Erythroblast (primary cell): ENCODE data around the gene LGALS7B.
"Not testable (repeated sequence)": the region's sequence is repeated elsewhere in the genome, so short reads cannot be mapped to it uniquely, and the experiment has no call there.

Source experiments
- DNase-seq, 2 experiments: peaks; one replicate each; lab custom pipeline; 2025; lab: John Stamatoyannopoulos, UW
- GATA1 ChIP-seq: IDR thresholded peaks from 2 replicates; pipeline ENCODE4 v1.6.1; 2011; ENCODE audit warnings: low read depth, mild to moderate bottlenecking, control low read depth, low read length, moderate library complexity
- POLR2A ChIP-seq: IDR thresholded peaks from 2 replicates; pipeline ENCODE4 v1.6.1; 2011; ENCODE audit warnings: mild to moderate bottlenecking, low read length

LGALS7B gene

DNA sequence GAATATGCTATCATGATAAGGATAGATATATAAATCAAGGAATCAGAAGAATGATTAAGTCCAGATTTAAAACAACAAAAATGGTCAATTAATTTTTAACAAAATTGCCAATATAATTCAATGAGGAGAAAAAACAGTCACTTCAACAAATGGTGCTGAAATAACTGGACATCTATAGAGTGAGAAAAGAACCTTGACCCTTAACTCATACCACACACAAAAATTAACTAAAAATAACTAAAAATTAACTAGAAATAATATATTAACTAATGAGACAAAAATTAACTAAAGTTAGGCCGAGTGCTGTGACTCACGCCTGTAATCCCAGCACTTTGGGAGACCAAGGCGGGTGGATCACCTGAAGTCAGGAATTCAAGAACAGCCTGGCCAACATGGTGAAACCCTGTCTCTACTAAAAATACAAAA lies 25.2 kb upstream of the LGALS7B start:
- TF ChIP-seq GATA1, result no peak
- TF ChIP-seq POLR2A, result no peak
- no peak for DNase-seq

DNA sequence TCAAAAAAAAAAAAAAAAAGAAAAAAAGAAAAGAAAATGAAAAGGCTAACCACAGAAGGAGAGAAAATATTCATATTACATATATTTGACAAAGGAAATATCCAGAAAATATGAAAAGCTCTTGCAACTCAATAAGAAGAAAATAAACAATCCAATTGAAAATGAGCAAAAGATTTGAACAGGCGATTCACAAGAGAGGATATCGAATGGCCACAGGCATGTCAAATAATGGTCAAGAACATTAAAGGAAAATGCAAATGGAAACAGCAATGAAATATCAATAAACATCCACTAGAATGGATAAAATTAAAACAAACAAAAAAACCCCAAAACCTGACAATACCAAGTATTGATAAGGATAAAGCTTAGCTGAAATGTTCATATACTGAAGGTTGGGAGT lies 23.8 kb upstream of the LGALS7B start:
- TF ChIP-seq GATA1, result no peak
- DNase-seq, result no peak

DNA sequence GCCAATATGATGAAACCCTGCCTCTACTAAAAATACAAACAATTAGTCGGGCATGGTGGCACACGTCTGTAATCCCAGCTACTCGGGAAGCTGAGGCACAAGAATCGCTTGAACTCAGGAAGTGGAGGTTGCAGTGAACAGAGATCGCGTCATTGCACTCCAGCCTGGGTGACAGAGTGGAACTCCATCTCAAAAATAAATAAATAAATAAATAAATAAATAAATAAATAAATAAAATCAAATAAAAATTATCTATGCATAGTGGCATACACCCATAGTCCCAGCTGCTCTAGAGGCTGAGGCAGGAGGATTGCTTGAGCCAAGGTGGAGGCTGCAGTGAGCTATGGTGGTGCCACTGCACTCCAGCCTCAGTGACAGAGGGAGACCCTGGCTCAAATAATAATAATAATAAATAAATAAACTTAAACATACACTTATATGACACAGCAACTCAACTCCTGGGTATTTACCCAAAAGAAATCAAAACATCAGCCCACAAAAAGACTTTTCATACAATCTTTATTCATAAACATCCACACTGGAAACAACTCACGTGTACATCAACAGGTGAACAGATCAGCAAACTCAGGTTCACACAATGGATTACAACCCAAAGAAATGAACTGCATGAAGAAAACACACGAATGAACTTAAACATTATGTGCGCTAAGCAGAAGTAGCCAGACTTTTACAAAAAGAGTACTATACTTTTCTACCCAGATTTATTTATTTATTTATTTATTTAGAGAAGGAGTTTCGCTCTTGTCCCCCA lies 22.5 kb upstream of the LGALS7B start:
- TF ChIP-seq POLR2A (no peak), GATA1 (no peak)
- no peak for DNase-seq

DNA sequence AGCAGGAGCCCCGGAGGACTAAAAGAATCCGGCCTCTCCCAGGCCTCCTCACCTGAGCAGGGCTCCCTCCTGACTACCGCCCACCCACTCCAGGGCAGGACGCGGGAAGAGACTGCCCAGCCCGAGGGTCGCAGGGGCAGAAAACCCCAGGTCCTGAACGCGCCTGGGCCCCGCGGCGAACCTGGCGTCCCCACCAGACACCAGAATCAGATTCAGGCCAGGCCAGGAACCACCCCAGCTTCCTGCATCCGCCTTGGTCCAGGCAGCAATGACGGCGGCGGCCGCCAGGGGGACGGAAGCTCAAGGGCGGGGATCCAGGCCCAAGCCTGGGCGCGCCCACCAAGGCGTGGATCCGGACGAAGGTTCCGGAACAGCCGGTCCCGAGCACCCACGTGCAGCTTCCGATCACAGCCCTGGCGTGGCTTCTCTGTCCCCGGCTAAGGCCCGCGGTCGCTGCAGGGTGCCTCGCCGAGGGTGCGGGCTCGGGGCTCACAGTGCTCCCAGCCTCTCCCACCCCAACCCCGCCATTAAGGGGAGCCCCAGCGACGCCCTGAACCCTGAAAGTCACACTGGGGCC lies 19.3 kb upstream of the LGALS7B start:
- DNase-seq, result peak; percentile 89 to 93
- TF ChIP-seq POLR2A (peak; percentile 47), GATA1 (no peak)

DNA sequence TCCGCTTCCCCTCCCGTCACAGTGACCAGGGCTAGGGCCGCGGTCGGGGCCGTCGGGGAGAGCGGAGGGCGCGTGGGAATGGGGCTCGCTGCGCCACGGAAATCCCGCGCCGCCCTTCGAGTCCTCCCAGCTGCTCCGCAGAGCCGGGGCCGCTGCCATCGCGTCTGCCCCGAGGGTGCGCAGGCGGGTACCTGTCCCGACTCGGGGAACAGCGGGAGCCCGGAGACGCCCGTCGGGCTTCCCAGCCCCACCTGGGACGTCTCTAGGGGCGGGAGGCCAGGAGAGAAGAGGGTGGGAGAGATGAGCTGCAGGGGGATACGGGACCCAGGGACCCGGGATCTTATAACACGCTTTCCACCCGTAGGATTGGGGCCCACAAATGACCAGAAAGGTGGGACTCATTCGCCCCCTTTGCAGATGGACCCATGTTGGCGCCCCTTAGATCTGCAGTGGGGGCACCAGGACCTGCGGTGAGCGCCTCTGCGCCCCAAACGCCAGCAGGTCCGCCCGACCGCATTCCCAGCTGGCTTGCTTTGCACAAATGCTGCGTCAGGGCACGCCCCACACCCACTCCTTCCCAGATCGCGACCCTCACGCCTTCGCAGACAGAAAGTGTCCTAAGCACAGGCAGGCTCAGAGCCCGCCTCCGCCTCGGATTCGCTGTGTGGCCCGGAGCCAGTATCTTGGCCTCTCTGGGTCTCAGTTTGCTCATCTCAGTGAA lies 18.6 kb upstream of the LGALS7B start:
- not testable (repeated sequence) for DNase-seq

DNA sequence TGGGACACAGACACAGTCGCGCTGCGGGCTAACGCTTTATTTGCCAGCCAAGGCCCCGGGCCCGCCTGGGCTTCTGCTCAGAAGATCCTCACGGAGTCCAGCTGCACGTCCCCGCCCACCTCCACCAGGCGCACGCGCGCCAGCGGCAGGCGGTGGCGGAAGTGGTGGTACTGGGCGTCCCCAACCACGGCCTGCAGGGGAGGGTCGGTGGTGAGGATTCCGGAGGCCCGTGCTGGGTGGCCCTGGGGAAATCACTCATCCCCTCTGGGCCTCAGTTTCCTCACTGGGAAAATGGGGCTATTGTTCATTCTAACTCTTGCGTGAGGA lies 18.1 kb upstream of the LGALS7B start:
- not testable (repeated sequence) for DNase-seq

DNA sequence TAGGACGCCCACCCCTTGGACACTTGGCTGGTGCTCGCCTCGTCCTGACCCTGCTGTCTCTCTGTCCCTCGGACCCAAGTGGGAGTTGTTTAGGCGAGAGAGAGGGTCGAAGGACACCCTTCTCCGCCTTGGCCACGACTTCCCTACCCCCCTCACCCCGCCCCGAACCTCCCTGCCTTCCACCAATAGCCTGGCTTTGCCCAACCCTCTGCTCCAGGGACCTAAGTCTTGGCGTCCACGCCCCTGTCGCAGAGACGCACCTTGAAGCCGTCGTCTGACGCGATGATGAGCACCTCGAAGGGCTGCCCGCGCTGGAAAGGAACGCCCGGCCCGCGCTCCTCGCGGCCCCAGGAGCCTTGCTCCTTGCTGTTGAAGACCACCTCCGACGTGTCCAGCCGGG lies 17.4 kb upstream of the LGALS7B start:
- DNase-seq, result not testable (repeated sequence)

DNA sequence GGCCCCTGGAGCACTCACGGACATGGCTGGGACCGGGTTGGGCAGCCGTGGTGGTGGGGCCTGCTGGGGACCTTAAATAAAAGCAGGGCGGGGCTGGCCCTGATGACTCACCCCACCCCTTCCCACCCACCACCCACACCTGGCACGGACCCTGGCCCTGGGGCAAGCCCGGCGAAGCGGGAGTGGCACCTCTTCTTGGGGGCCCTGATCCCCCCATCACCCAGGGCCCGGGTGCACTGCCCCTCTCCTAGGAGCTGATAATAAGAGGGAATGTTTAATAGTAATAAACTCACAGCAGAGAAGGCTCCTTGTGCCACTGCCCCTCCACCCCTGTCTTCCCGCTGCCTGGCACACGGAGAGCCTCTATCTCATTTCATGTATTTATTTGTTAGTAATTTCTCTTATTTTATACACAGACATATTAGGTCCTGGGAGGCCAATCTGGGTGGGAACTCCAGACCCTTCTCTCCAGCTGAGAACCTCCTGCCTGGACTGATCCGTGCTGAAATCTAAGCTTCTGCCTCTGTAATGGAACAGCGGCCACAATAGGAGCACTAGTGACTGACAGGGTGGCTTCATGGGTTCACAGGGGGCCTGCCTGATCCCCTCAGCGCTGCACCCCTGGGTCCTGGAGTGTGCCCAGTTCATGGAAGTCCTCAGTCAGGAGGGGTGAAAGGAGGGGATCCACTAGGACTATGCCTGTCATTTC lies 15.4 kb upstream of the LGALS7B start, which contains the start of gene LGALS7:
Gene LGALS7 (minus strand): TSS at position 49 of the 709 bp plus-strand sequence. CDS start 25 bp downstream, at position 24.
- no peak for DNase-seq
- TF ChIP-seq GATA1, result no peak
- no peak for TF ChIP-seq POLR2A

DNA sequence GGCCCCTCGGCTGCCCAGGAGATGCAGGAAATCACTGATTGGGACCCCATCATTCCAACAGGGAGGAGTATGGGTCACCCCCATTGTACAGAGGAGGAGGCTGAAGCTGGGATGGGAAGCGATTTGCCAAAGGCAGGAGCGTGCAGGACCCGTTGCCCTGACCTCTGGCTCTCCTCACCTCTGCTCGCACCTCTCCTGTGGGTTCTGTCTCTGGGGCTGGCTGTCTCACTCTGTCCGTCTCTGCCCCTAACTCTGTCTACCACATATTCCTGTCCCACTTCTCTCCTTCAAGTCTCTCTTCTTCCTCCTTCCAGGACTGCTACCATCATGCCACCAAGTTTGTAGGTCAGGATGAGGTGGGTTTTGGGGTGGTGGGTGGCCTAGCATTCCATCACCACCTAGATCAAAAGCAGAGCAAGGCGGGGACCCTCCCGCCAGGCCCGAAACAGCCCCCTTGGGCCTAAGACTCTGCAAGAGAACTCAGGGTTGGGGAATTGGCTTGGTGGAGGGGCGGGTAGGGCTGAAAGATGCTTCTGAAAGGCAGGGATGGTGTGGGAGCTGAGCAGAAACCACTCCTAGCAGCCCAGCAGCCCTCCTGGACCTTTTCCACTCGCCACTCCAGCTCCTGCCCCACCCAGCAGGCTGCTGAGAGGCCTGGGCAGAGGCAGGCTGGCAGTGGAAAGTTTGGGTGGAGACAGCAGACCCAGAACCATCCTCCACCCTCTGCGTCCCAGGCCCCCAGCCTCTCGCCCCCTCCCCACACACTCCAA lies 14.6 kb upstream of the LGALS7B start:
- TF ChIP-seq POLR2A, result no peak
- no peak for TF ChIP-seq GATA1

DNA sequence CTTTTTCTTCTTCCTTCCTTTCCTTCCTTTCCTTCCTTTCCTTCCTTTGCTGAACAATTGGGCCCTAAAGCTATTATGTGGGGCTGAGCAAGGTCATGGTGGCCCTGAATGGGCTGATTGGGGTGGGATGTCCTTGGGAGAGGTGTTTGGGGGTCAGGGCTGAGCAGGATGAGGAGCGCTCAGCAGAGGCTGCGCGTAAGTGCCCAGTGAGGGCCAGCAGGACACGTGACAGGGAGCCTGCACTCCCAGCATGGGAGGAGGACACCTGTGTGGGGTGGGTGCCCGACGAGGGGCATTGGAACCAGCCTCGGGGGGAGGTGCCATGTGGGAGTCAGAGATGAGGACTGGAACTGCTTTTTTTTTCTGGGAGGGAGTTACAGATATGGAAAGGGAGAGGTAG lies 10.3 kb upstream of the LGALS7B start:
- no peak for TF ChIP-seq POLR2A
- TF ChIP-seq GATA1, result no peak
- DNase-seq, result no peak

More for the DNA sequence above, 14.6 kb upstream of the LGALS7B start:
- DNase-seq, result no peak

DNA sequence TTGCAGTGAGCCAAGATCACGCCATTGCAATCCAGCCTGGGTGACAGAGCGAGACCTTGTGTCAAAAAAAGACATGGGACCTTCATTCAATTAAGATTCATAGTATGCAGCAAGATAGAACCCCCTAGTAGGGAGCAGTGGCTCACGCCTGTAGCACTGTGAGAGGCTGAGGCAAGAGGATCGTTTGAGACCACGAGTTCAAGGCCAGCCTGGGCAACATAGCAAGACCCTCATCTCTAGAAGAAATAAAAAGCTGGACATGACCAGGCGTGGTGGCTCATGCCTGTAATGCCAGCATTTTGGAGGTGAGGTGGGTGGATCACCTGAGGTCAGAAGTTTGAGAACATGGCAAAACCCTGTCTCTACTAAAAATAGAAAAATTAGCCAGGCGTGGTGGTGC lies 8.6 kb upstream of the LGALS7B start:
- no peak for DNase-seq
- TF ChIP-seq GATA1, result no peak
- no peak for TF ChIP-seq POLR2A

DNA sequence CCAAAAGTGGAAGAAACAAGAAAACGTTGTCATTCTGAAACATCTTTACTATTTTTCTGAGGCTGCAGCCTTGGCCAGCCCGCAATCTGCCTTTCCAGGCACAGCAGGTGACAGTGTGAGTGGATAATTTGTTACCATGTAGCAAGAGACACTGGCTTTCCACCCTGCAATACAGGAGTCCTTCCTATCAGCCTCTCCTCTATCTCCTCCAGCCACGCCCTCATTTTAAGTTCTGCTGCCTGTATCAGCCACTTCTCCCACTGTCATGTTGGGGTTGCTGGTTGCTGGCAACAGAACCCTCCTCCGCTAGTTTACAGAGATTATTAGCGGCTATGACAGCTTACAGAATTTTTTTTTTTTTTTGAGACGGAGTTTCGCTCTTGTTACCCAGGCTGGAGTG lies 7.9 kb upstream of the LGALS7B start:
- TF ChIP-seq GATA1 (no peak), POLR2A (no peak)
- DNase-seq, result peak; percentile 64 to 80

DNA sequence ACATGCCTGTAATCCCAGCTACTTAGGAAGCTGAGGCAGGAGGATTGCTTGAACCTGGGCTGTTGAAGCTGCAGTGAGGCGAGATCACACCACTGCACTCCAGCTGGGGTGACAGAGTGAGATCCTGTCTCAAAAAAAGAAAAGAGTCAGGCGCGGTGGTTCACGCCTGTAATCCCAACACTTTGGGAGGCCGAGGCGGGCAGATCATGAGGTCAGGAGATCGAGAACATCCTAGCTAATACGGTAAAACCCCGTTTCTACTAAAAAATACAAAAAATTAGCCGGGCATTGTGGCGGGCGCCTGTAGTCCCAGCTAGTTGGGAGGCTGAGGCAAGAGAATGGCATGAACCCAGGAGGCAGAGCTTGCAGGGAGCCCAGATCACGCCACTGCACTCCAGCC lies 6.8 kb upstream of the LGALS7B start:
- DNase-seq, result not testable (repeated sequence)

DNA sequence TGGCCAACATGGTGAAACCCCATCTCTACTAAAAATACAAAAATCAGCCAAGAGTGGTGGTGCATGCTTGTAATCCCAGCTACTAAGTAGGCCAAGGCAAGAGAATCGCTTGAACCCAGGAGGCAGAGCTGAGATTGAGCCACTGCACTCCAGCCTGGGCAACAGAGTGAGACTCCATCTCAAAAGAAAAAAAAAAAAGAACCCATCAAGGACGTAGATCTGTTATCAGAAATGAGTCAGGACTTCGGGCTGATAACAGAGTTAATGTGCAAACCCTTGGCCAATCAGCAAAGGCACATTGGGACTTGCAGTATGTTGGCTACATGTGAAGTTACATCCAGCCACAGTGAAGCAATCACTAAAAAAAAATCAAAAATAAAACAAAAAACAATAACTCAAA lies 4.8 kb upstream of the LGALS7B start:
- TF ChIP-seq POLR2A (no peak), GATA1 (no peak)
- DNase-seq, result peak; percentile 28 to 50
